Stimulated activated naive CD8-positive, alpha-beta T cell treated with anti-CD3 and anti-CD28 coated beads, Interleukin-15, Interleukin-2, amounts not matched to agents 100 ng/mL and 50 ng/mL, for 24 hours (primary cell): ENCODE results near the gene ZNF423.

ENCODE experiments used
- H3K27ac Mint-ChIP-seq: one replicate; pipeline ENCODE4 v1.8.0; 2021; ENCODE audit warnings: mild to moderate bottlenecking, mixed read lengths
- H3K27me3 Mint-ChIP-seq: one replicate; pipeline ENCODE4 v1.8.0; 2021; ENCODE audit warnings: mixed read lengths
- H3K36me3 Mint-ChIP-seq: one replicate; pipeline ENCODE4 v1.8.0; 2021; ENCODE audit warnings: low read depth, mixed read lengths
- H3K4me1 Mint-ChIP-seq: one replicate; pipeline ENCODE4 v1.8.0; 2021; ENCODE audit warnings: low read depth, mixed read lengths
- H3K4me3 Mint-ChIP-seq: one replicate; pipeline ENCODE4 v1.8.0; 2021; ENCODE audit warnings: mild to moderate bottlenecking, mixed read lengths
- H3K9me3 Mint-ChIP-seq: one replicate; pipeline ENCODE4 v1.8.0; 2021; ENCODE audit warnings: mixed read lengths

The ZNF423 gene

DNA sequence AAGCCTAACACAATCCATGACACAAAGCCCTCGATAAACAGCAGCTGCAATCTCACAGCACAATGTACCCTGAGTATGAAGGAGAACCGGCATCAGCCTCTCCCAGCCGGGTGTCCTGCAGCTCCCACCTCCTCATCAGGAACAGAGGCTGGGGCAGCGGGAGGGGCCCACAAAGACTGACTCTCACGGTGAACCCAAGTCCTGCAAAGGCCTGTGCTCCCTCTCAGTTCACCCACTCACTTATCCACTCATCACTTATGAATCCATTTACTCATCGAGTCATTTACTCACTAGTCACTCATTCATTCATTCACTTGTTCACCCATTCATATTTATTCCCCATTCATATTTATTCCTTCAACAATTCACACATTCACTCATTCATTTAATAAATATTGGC lies 11.6 kb downstream of the ZNF423 start:
- Mint-ChIP-seq H3K4me1 (no peaks in the 10 kb centered on the region), H3K27me3 (peaks cover 11% of the 10 kb centered on the region), H3K4me3 (no peak overlapping the region), H3K36me3 (no peaks in the 10 kb centered on the region), H3K27ac (no peak overlapping the region), H3K9me3 (no peaks in the 10 kb centered on the region)

DNA sequence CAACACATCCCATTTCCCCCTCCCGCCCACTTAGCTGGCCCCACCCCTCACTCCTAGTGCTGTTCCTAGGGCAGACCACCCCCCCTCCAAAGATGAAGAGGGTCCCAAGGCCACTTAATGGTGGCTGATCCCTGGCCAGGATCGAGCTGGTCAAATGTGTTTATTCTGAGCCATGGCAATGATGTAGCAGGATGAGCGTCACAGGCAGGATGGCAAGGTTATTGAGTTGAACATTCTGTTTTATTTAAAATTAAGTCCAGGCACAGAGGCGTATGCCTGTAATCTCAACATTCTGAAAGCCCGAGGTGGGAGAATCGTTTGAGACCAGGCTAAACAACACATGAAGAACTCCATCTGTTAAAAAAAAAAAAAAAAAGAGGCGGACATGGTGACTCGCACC lies 12.2 kb downstream of the ZNF423 start:
- peaks cover 9% of the 10 kb centered on the region for H3K27me3 Mint-ChIP-seq
- H3K4me1 Mint-ChIP-seq = no peaks in the 10 kb centered on the region
- no peaks in the 10 kb centered on the region for H3K9me3 Mint-ChIP-seq
- no peak overlapping the region for H3K4me3 Mint-ChIP-seq
- no peak overlapping the region for H3K27ac Mint-ChIP-seq
- H3K36me3 Mint-ChIP-seq = no peaks in the 10 kb centered on the region

DNA sequence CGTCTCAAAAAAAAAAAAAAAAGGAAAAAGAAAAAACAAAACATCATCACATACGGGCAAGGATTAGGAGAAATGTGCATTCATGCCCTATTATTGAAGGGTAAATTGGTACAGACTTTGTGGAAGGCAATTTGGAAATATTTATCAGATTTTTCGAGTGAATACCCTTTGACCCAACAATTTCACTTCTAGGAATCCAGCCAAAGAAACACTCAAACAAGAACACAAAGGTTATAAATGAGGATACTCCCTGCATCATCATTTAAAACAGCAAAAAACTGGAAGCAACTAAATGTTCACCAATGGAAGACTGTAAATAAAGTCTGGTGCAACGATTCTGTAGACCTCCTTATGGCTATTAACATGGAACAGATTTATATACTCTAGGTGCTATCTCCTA lies 12.9 kb downstream of the ZNF423 start:
- no peaks in the 10 kb centered on the region for H3K36me3 Mint-ChIP-seq
- H3K27ac Mint-ChIP-seq = no peak overlapping the region
- no peaks in the 10 kb centered on the region for H3K4me1 Mint-ChIP-seq

DNA sequence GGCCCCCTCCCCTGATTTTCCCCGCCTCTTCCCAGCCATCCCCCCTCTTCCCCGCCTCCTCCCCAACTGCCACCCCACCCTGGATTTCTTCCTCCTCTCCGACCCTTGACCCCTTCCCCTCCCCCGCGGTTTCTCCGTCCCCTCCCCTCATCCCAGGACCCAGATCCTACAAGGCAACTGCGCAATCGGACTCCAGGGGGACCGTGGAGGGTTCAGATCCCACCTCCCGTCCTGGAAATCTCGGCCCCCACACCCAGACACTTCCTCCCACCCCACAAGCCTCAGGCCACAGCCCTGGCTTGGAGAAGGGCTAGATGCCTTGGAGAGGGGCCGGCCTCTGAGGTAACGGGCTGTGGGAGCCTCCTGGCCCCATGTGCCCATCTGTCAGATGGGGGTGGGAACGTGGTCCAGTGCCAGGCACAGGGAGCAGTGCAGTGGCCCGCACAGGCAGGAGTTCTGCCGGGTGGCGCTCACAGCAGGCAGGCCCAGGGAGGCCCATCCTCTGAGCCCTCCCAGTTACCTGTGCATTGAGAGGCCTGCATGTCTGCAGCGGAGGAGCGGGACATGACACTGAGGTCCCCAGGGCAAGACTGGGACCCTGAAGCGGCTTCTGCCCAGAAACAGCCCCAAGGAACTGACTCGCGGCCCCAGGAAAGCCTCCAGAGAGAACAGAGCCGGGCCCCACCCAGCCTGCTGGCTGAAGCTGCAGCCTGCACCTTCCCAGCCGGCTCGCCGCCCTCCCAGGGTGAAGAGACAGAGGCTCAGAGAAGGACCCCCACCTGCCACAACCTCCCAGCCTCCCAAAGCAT lies 16.7 kb downstream of the ZNF423 start:
- Mint-ChIP-seq H3K4me3 (no peak overlapping the region), H3K9me3 (no peaks in the 10 kb centered on the region), H3K36me3 (no peaks in the 10 kb centered on the region), H3K27me3 (peaks cover 24% of the 10 kb centered on the region), H3K4me1 (no peaks in the 10 kb centered on the region), H3K27ac (no peak overlapping the region)

More for the DNA sequence above, 12.9 kb downstream of the ZNF423 start:
- Mint-ChIP-seq H3K9me3 (no peaks in the 10 kb centered on the region), H3K4me3 (no peak overlapping the region), H3K27me3 (peaks cover 13% of the 10 kb centered on the region)

DNA sequence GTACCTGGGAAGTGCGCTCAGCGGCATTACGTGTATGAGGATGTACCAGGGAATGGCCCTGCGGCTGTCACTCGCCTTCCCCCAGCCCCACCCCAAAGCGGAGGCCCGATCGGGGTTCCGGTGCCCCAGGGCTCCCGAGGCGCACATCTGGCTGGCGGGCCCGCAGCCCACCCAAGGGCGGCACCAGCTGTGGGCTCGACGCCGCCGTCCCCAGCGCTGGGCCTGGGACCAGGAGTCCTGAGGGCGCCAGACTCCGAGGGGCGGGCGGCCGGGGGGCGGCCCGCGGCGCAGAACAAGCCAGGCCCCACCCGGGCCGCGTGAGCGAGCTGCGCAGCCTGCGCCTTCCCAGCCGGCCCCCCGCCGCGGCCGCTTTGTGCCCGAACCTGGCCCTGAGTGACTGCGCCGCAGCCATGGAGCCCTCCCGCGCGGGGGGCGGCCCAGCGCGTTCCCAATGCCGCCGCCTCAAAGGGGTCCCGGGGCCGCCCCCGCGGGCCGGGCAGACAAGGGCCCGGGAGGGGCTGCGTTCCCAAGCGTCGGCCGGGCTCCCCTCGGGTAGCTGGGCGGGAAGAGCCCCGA lies 17.4 kb downstream of the ZNF423 start:
- no peak overlapping the region for H3K4me3 Mint-ChIP-seq
- H3K9me3 Mint-ChIP-seq = no peaks in the 10 kb centered on the region
- no peak overlapping the region for H3K27ac Mint-ChIP-seq
- H3K4me1 Mint-ChIP-seq = no peaks in the 10 kb centered on the region
- peaks cover 24% of the 10 kb centered on the region for H3K27me3 Mint-ChIP-seq
- H3K36me3 Mint-ChIP-seq = no peaks in the 10 kb centered on the region

DNA sequence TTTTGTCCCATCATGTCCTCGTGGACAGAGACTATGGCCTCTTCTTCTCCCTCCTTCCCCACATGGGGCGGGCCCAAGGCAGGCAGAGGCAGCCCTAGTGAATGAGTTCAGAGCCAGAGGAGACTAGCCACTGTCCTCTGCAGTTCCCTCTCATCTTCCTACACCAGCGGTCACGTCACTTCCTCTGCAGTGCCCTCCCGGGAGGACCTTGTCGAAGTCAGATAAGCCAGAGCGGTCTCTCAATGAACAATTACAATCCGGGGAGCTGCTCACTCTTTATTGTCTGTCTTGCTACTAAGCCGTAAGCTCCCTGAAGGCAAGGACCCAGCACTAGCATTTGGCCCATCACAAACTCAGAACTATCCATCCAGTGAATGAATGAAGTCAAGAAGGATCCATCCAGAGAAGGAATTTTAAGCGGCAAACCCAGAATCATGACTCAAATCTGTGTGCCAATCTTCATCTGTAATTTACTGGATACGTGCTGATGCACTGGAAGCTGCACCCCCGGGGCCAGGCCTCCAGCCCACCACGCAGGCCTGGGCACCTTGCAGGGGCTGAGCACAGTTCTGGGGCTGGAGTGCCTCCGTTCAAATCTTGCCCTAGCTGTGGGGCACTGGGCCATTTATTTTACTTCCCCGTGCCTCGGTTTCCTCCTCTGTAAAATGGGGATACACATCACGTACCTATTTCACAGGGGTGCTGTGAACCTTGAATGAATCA lies 18.1 kb downstream of the ZNF423 start:
- Mint-ChIP-seq H3K4me3 (no peak overlapping the region), H3K36me3 (no peaks in the 10 kb centered on the region), H3K27ac (no peak overlapping the region), H3K9me3 (no peaks in the 10 kb centered on the region), H3K27me3 (peaks cover 24% of the 10 kb centered on the region), H3K4me1 (no peaks in the 10 kb centered on the region)

DNA sequence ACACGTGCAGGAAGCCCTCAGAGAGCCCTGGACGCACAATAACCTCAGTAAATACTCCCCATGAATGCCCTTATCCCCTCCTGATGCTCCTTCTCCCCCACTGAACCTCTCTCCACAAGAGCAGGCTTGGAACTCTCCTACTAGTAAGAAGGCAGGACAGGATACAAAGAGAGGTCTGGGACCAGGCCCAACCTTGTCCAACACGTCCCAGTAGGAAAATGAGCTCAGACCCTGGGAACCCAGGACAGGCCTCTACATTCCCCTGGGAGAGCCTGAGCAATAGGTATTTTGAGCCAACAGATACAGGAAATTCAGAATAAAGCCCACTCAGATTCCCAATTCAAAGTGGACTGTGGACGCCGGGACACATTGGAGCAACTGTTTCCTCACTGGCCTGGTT lies 19.2 kb downstream of the ZNF423 start:
- Mint-ChIP-seq H3K4me1 (no peaks in the 10 kb centered on the region), H3K4me3 (no peak overlapping the region), H3K36me3 (no peaks in the 10 kb centered on the region), H3K27ac (no peak overlapping the region), H3K27me3 (peaks cover 24% of the 10 kb centered on the region), H3K9me3 (no peaks in the 10 kb centered on the region)

DNA sequence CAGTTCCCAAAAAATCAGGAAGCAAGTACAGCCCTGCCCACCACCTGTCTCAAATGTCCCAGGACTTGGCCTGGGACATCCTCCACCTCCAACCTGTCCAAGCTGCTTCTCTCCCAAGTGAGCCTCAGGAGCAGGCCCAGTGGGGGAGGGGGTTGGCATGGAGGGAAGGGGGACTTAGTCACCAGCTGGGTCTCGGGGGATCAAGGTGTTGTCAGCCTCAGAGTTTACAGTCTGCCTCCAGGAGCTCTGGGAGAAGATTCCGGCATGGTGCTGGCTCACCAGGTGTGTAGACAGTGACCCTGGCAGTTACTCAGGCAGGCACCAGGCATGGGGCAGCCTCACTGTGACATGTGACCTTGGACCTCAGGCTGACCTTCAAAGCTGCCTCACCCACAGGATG lies 19.7 kb downstream of the ZNF423 start:
- H3K4me3 Mint-ChIP-seq = no peak overlapping the region
- H3K36me3 Mint-ChIP-seq = no peaks in the 10 kb centered on the region
- peaks cover 24% of the 10 kb centered on the region for H3K27me3 Mint-ChIP-seq
- H3K9me3 Mint-ChIP-seq = no peaks in the 10 kb centered on the region
- H3K4me1 Mint-ChIP-seq = no peaks in the 10 kb centered on the region
- H3K27ac Mint-ChIP-seq = no peak overlapping the region

DNA sequence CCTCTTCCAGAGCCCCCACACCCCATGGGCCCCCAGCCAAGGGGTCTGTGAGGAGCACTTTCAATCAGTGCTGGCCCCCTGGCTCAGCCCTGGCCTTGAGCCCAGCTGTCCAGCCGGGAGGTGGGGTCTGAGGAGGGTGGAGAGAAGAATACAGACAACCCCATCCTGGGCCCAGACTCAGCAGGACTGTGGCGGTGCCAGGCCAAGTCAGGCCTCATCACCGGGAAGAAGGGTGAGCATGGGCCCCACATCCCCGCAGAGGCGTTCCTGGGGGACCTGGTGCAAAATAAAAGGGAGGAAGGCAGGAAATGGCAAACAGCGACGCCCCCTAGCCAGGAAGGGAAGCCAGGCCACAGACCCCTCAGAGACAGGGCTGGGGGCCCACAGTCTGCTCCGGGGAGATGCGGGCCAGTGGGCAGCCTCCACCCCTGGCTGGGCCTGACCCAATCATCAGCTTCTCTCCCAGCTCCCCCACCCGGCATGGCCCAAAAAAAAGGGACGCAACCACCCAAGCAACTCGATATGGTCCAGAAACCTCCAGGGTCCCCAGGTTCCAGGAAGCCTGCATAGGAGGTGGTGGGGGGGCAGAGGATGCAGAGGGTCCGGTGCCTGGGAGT lies 20.6 kb downstream of the ZNF423 start:
- Mint-ChIP-seq H3K27ac (no peak overlapping the region), H3K27me3 (peaks cover 19% of the 10 kb centered on the region), H3K4me3 (no peak overlapping the region), H3K9me3 (no peaks in the 10 kb centered on the region), H3K4me1 (no peaks in the 10 kb centered on the region), H3K36me3 (no peaks in the 10 kb centered on the region)

DNA sequence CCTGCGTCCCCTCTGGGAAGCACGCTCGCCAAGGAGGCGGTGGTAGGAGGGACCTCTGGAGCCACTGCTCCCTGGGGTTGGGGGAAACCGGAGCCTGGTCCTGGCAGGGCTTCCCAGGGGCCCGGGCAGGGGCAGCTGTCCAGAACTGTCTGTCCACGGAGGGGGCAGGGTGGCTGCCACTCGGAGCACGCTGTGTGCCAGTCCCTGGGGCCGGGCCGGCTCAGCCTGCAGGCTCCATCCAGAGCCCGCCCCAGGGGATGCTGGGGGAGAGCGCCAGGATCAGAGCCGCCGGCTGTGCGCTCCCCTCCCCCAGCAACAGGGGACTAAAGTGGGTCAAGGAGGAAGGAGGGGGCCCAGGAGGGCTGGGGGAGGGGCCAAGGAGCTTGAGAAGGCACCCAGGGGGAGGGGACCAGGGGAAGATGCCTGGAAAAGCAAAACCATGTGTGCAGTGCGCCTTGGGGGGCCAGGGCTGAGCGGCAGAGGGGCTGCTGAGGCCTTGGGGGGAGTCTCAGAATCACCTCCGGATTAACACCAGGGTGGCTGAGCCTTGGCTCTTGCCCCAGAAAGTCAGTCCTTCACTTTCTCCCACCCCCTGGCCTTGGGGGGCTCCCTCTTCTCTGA lies 21.3 kb downstream of the ZNF423 start:
- Mint-ChIP-seq H3K27me3 (peaks cover 15% of the 10 kb centered on the region), H3K36me3 (no peaks in the 10 kb centered on the region), H3K4me3 (no peak overlapping the region), H3K27ac (no peak overlapping the region), H3K9me3 (no peaks in the 10 kb centered on the region), H3K4me1 (no peaks in the 10 kb centered on the region)

DNA sequence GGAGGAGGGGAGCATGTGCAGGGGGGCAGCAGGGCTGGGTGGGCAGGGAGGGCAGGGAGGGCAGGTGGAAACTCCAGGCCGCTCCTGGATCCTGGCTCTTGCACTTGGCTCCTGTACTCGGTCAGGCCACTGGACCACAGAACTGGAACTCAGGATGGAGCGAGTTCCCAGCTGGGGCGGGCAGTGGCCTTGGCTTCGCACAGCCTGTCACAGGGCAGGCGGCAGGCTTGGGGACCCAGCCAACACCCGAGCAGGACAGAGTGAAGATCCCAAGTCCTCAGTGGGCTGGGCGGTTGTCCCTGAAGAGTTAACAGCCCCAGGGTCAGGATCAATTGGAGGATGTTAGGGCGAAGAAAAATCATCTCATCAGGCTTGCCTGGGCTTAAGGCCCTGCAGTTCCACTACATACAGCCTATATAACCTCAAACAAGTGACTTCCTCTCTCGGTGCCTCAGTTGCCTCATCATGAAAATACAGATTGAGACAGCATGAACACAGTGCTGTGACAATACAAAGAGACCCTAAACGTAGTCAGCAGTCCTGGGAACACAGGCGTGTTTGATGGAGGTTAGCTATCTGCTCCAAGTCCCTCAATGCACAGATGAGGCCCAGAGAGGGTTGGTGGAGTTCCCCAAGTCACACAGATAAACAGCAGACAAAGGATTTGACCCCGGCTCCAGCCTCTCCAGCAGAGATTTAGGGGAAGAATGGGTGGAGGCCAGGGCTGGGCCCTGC lies 21.9 kb downstream of the ZNF423 start:
- no peaks in the 10 kb centered on the region for H3K4me1 Mint-ChIP-seq
- H3K4me3 Mint-ChIP-seq = no peak overlapping the region
- H3K27me3 Mint-ChIP-seq = peaks cover 15% of the 10 kb centered on the region
- H3K27ac Mint-ChIP-seq = no peak overlapping the region
- no peaks in the 10 kb centered on the region for H3K36me3 Mint-ChIP-seq
- H3K9me3 Mint-ChIP-seq = no peaks in the 10 kb centered on the region

DNA sequence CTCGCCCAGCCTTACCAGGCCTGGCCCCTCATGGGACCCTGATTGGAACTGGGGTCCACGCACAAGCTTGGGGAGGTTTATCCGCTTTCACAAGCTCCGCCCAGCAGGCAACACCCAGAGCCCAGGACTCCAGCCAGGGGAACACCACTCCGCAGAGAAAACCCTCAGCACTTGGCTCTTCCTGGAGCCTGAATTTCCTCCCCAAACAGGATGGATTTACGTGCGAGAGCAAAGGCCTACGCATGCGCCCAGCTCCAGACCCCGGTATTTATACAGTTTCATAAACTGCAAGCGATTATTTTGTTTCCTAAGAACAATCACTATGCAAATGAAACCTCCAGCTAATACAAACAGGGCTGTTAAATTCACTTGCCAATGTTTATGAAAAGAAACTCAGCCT lies 22.8 kb downstream of the ZNF423 start:
- peaks cover 12% of the 10 kb centered on the region for H3K27me3 Mint-ChIP-seq
- H3K4me3 Mint-ChIP-seq = no peak overlapping the region
- H3K4me1 Mint-ChIP-seq = no peaks in the 10 kb centered on the region

DNA sequence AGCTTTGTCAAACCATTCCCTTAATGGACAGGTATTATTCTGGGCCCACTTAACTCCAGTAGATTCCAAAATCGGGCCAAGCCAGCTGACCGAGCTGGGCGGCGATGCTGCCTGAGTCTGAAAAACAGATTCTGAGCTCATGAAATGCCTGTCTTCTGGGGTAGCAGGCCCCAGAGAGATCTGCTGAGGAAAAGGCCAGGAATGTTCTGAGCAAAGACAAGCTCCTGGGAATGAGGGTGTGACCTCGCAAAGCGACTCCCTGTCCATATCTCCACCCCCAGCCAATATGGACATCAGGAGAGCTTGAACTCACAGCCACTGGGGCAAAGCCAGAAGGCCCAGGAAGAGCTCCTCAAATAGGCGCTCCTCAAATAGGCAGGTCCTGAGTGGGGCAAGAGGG lies 23.7 kb downstream of the ZNF423 start:
- Mint-ChIP-seq H3K36me3 (no peaks in the 10 kb centered on the region), H3K4me3 (no peak overlapping the region), H3K9me3 (no peaks in the 10 kb centered on the region), H3K27ac (no peak overlapping the region), H3K4me1 (no peaks in the 10 kb centered on the region), H3K27me3 (peaks cover 5% of the 10 kb centered on the region)

More for the DNA sequence above, 22.8 kb downstream of the ZNF423 start:
- H3K27ac Mint-ChIP-seq = no peak overlapping the region
- H3K36me3 Mint-ChIP-seq = no peaks in the 10 kb centered on the region
- no peaks in the 10 kb centered on the region for H3K9me3 Mint-ChIP-seq

DNA sequence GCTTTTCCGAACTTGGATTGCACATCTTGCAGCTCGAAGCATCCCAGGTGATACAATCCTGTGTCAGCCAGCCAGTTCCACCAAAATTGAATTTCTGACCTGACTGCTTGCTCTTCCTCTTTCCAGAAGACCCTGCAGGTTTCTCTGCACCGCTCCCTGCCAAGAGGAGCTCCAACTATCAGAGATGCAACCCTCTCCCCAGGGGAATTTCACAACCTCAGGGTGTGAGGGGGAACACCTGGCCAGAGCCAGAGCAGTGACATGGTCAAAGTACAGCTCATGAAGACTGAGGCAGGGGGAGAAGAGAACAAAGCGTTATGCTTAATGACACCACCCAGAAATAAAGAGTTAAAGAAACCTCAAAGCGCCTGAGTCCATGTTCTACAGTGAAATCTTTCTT lies 25.0 kb downstream of the ZNF423 start:
- no peaks in the 10 kb centered on the region for H3K36me3 Mint-ChIP-seq
- H3K4me3 Mint-ChIP-seq = no peak overlapping the region
- H3K27ac Mint-ChIP-seq = no peak overlapping the region
- H3K9me3 Mint-ChIP-seq = no peaks in the 10 kb centered on the region
- no peaks in the 10 kb centered on the region for H3K4me1 Mint-ChIP-seq
- H3K27me3 Mint-ChIP-seq = no peaks in the 10 kb centered on the region
